RKO (cell line): Measurements from ENCODE around the gene LY86.

Experiments used
- DNase-seq: peaks from one replicate; pipeline ENCODE4 v3.0.0-alpha.2; 2016; ENCODE audit warnings: low spot score

LY86 gene

DNA sequence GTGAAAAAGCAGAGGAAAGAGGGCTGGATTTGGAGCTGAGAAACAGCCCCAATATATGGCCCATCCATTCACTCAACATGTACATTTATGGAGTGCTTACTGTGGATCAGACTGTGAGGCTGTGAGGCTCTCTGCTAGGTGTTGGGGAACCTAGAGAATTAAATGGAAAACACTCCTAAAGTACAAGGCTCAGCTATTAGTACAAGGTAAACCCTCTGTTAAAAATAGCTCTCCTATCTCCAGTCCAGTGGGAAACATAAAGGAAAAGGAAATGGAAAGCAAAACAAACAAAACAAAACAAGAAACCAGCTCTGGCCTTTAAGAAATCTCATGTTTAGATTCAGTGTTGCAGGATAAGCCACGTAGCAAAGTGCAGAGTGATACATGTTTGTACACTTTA is 35.0 kb downstream of the LY86 start:
- DNase-seq = no peak

DNA sequence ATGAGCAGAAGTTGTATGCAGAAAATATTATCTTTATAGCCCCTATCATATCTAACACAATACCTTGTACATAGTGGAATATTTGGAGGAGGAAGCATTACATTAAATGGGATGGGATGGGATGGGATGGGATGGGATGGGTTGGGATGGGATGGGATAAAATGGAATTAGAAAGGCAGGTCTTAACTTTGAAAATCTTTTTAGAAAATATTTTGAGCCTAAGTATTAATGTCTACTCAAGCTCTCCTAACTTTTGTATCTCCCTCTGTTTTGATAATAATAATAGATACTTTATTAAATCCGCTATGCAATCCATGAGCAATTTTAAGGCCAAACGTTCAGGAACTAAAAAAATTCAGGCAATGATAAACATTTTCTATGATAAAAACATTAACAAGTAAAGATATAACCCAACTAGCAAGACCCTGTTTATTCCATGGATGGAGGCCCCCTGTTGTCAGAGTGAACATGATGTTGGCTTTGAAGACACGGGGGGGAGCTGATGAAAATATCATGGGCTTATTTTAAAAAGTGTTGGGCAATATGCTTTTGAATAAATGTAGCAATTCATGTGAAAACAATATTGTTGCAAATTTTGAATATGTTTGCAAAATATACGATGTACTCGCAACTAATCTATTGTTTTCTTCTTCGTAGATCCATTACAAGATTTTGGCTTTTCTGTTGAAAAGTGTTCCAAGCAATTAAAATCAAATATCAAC is 35.9 kb downstream of the LY86 start:
- DNase-seq = no peak

GRCh38 chr6:6626187-6626586 is 37.7 kb downstream of the LY86 start:
- no peak for DNase-seq

- no peak for DNase-seq
These were observed 40.9 kb downstream of the LY86 start for GRCh38 chr6:6629402-6629801.

GRCh38 chr6:6631053-6631452 is 42.5 kb downstream of the LY86 start:
- no peak for DNase-seq

GRCh38 chr6:6631534-6632276 is 43.2 kb downstream of the LY86 start:
- DNase-seq = no peak

DNA sequence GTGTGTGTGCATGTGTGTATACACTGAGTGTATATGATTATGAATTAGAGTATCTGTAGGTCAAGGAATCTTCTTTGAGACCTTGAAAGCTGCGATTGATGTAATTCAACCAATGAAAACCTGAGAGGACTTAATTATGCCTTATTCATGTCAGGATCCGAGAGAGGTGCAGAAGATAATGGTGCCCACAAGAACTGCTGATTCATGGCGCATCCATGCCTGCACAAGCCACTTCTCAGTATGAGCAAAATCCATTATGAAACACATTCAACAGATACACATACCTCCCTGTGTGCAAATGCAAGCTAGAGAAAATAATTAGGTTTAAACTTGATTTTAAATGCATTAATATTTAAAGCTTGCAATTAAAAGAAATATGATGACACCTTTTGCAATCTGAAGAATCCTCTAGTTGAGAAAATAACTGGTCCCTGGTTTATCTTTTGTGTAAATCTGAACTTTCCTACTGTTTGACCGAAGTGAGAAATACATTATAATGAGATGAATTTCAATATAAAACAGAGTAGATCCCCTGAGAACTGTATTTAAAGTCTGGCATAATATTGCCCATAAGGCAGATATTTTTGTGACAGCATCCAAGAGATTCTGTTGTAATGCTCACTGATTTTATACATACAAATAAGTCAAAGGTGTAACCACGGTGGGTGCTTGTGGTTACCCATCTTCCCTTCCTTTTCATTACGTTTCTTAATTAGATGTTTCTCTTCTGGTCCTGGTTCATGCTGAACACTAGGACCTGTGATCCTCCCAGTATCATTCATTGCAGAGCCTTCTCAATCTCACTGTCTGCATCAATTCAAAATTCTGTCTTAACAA is 45.6 kb downstream of the LY86 start:
- no peak for DNase-seq

DNA sequence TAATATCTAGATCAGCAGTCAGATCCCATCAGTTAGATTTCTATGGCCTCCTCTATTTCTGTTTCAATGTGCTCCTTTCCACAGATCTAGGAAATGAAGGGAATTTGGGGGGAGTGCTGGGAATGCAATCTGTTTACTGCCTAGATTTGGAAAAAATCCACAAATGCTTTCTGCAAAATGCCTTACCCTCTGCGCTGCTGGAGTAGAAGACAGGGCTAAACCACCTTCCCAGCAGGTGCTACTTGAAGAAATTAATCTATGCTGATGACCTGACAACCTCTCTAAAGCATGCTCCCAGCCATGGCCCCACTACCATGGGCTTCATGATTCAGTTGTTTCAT is 46.2 kb downstream of the LY86 start:
- no peak for DNase-seq

GRCh38 chr6:6635291-6635690 is 46.8 kb downstream of the LY86 start:
- DNase-seq = no peak

- DNase-seq = no peak
These were observed 47.3 kb downstream of the LY86 start for GRCh38 chr6:6635869-6636268.

DNA sequence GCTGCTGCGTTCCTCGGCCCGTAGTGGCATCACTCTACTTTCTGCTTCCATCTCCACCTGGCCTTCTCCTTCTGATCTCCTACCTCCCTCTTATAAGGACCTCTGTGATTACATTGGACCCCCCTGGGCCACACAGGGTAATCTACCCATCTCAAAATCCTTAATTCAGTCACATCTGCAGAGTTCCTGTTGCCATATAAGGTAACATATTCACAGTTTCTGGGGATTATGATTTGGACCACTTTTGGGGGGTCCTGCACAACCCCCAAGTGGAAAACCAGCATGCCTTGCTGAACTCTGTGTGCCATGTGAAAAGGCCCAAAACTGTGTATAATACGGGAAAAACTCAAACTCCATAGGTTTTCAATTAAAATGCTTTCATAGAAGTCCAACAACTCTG is 51.1 kb downstream of the LY86 start:
- no peak for DNase-seq

GRCh38 chr6:6640926-6641325 is 52.4 kb downstream of the LY86 start:
- DNase-seq = no peak

DNA sequence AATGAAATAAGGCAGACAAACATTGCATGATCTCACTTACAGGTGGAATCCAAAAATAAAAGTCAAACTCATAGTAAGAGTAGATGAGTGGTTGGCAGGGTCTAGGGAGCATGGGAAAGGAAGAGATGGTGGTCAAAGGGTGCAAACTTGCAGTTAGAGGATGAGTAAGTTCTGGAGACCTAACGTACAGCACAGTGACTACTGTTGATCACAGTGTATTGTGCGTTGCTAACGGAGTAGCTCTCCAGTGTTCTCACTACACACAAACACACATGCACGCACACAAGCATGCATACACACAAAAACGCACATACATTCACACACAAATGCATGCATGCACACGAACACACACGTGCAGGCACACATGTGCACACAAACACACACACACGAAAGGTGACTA is 54.9 kb downstream of the LY86 start:
- DNase-seq = no peak

DNA sequence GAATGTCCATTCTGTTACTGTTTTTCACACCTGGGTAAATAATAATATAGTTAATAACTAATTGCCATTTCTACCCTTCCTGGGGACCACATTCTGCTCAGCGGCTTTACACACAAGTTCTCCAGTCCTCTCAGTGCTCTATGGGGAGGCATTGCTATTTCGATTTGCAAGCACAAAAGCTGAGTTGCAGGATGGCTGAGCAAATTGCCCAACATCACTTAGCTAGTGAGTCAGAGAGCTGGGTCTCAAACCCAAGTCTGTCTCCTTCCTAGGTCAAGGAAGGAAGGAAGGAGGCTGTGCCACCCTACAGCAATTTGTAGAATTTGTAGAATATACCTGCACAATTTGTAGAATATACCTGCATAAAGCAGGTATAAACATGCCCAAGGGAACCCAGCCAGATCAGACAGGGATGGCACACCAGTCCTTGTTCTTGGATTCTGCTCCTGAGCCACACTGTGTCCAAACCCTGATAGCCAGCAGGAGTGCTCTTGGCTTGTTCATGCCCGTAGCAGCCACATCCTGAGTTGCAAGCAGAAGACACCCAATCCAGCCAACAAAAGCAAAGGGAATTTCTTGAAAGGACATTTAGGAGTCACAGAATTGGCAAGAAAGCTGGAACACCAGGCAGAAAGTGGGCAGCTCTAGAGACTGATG is 56.9 kb downstream of the LY86 start:
- DNase-seq = no peak

DNA sequence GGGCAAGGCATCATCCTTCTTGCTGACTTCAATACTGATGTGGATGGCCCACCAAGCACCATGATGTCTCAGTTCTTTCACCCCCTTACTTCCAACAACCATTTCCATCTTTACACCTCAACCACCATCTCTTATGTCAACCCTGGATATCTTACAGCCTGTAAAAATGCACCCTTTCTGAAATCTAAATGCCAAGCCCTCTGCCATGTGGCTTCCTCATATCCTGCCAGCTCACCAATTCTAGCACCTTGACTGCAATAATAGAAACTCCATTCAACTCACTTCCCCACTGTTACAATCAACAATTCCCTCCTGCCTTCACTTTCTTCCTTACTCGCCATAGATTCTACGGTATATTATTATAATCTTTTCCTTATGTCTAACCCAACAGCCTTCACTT is 57.9 kb downstream of the LY86 start:
- DNase-seq = no peak

GRCh38 chr6:6646859-6647258 is 58.3 kb downstream of the LY86 start:
- no peak for DNase-seq

DNA sequence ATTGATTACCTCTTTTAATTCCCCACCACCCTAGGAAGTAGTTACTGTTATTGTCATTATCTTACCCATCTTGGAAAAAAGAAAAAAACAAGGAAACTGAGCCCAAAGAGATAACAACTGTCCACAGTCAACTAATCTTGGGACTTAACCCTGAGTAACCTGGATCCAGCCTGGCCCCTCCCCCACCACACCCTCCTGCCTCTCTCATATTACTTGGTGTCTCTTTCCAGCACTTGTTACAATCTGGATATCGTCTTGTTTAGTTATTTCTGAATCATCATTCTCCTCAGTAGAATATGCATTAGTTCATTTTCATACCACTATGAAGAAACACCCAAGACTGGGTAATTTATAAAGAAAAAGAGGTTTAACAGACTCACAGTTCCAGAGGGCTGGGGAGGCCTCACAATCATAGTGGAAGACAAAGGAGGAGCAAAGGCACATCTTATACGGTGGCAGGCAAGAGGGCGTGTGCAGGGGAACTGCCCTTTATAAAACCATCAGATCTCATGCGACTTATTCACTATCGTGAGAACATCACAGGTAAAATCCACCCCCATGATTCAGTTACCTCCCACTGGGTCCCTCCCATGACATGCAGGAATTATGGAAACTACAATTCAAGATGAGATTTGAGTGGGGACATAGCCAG is 60.3 kb downstream of the LY86 start:
- no peak for DNase-seq

DNA sequence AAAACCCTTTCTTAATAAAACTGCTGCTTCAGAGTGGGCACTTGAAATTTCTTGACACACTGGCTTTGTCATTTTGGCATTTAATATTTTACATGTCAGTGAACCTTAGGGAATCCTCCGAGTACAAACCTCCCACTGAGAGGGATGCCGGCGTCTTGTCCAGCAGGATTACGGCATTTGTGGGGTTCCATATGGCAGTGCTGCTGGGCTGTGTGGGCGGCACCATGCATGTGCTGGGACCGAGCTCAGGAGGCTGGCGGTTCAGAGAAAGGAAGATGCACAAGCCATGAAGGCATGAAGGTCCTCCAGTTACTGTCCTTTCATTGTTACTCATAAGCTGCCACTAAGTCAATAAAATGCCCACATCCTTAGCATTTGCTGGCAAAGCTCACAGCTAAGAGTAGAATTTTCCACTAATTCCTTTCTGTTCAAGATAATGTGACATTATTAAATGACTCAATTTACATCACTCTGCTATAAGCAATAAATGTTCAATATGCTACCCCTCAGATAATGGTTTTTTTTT is 61.4 kb downstream of the LY86 start:
- DNase-seq = no peak

DNA sequence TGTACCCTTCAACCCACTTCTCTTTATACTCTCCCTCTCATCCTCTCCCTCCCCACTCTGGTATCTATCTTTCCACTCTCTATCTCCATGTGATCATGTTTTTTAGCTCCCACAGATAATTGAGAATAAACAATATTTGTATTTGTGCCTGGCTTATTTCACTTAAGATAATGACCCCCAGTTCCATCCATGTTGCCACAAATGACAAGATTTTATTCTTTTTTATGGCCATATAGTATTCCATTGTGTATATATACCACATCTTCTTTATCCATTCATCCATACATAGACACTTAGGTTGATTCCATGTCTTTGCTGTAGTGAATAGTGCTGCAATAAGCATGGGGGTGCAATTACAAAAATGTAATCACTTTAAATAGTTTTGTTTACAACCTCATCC is 62.3 kb downstream of the LY86 start:
- DNase-seq = no peak

DNA sequence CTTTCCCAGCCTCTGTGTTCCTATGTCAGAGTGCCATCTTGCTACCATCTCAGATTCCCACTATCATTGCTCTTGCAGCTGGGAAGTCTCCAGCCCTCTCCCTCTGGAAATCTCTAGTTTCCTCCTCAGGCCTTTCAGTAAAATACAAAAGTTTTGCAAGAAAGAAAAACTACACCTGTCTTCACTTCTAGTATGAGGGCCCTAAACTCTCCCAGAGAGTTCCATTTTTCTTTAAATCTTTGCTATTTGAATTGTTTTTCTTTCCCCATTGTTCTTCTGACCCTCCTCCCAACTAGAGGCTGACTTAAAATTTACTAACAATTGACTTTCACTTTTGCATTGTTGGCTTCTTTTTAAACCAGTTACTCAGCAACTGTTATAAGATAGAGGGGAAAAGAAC is 62.8 kb downstream of the LY86 start:
- DNase-seq = no peak

- DNase-seq = no peak
These were observed 64.4 kb downstream of the LY86 start for GRCh38 chr6:6652932-6653331.
